GM18861 (cell line): ENCODE results near the gene RNF217.
"Not testable (repeated sequence)": the region's sequence is repeated elsewhere in the genome, so short reads cannot be mapped to it uniquely, and the experiment has no call there.

ENCODE experiments used
- ATAC-seq: cut with Tn5 transposase; IDR thresholded peaks from one replicate; pipeline ENCODE4 v1.9.1; 2021; ENCODE audit not compliant: unreplicated experiment

RNF217 gene

GRCh38 chr6:125050663-125051318 is 88.6 kb downstream of the RNF217 start:
- ATAC-seq = no peak

DNA sequence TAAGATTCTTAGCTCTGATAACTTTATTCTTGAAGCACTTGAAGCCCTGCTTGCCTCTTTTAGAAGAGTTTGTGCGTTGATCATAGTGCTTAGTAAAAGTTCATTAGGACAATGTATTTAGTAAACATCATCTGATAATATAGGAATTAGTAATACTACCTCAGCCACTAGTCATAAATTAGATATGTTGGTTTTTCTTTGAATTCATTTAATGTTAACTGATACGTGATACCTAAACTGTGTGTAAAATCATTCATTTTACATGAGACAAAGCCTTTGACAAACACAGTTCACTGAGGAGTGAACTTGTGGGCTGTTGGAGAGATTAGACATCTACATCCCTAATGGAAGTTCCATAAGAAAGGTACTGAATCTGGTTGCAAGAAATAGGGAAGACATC is 91.6 kb downstream of the RNF217 start:
- no peak for ATAC-seq

DNA sequence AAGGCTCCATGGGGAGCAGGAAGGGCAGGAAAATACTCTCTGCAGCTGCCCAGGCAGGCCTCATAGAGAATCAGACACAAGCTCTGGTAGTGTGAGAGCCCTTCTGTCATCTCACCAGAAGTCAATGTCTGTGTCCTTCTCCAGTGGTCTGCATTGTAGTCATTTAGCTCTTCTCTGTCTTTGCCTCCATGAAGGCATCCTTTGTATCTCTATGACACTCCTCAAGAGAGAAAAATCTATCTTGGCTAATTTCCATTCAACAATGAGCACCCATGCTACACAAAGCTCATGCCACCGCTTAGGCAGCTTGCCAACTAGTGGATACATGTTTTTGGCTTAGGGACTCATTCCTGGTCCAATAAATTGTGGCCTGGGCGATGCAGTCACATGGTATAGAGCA is 92.1 kb downstream of the RNF217 start:
- no peak for ATAC-seq

DNA sequence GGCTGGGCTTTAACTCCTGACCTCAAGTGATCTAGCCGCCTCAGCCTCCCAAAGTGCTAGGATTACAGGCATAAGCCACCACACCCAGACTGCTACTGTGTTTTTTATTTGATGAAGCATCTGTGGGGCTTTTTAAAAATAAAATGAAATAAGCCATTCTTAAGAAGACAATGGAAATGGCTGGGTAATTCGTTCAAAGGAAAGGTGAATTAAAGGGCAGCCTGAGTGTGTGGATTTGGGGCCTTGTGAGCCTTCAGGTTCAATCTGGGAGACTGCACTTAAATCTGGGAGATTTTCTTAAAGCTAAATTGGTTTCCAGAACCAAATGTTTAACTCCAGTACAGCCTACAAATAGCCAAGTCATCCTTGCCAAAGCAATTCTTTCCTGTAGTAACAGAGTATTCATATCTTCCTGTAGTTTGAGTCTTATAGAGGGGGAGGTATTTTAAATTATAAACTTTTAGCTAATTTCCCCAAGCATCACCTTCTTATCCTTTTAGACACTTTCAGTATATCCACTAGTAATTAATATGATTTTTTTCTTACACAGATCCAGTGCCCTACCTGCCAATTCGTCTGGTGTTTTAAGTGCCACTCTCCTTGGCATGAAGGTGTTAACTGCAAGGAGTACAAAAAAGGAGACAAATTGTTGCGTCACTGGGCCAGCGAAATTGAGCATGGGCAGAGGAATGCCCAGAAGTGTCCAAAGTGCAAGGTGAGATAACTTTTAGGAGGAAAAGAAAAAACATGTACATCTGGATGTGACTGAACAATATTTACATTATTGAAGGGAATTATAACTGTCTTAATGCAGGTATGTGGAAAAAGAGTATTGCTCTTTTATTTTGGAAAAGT is 95.4 kb downstream of the RNF217 start:
- no peak for ATAC-seq

DNA sequence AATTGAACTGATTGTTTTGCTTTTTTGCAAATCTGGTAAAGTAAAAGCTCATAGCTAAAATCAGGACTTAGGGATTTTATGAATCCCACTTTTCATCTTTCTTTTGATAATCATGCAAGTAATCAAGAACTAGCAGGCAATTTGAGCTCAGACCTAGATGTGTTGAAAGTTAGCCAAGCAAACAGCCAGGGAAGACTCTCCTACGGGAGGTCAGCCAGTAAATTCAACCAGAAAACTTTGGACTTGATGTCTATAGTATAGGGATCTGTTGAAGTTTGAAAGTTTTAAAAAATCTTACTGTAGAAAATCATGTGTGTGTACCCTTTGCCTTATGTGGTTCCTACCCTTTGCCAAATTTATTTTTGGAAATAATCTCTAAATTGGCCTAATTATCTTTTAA is 96.3 kb downstream of the RNF217 start:
- no peak for ATAC-seq

DNA sequence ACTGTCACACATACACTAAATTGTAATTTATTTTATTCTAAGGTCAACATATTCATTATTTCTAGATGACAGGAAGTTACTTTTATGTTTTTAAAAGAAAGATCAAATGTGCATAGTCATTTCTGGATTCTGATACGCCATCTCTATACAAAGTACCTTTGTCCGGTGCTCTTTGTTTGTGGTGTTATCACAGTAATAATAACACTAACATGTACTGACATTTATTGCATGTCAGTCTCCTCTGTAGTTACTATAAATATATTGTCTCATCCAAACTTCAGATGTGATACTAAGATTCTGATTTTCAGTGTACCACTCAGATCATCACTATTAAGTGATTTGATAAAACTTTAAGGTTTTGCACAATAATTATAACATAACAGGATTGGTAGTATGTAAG is 101.1 kb downstream of the RNF217 start:
- no peak for ATAC-seq

- no peak for ATAC-seq
Measured at GRCh38 chr6:125066140-125066539, 103.9 kb downstream of the RNF217 start.

DNA sequence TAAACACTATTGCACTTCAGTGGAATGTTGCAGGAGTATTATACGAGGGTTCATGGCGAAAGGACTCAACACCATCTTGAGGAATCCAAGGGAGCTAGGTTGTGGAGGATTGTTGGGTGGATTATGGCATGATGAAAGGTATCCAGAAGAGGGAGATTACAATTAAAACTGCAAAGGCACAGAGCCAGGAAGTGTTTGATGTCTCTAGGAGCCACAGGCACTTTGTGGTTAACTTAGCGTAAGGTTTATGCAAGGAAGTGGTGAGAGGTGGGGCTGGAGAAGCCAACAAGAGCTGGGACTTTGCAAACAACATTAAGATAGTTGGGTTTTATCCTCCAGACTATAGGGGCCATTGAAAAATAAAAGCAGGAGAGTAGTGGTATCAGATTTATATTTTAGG is 104.7 kb downstream of the RNF217 start:
- ATAC-seq = no peak

- ATAC-seq = no peak
Measured at GRCh38 chr6:125067552-125067951, 105.3 kb downstream of the RNF217 start.

DNA sequence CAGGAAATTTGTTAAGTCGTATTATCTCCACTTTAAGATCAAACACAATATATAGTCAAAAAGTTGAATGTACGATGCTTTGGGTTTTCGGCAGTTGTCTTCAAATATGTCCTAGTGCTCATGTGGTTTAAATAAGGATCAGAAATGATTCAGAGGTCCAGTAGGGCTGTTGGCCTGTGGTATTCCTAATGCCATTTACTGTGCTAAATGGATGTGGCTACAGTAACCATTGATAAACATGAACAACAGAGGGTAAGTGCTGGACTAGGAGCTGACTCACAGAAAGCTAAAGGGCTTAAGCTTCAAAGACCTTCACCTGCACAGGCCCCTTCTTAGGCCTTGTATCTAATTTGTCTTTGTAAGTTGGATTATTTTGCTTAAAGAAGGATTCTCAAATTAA is 110.8 kb downstream of the RNF217 start:
- no peak for ATAC-seq

- no peak for ATAC-seq
Measured at GRCh38 chr6:125074120-125074519, 111.9 kb downstream of the RNF217 start.

DNA sequence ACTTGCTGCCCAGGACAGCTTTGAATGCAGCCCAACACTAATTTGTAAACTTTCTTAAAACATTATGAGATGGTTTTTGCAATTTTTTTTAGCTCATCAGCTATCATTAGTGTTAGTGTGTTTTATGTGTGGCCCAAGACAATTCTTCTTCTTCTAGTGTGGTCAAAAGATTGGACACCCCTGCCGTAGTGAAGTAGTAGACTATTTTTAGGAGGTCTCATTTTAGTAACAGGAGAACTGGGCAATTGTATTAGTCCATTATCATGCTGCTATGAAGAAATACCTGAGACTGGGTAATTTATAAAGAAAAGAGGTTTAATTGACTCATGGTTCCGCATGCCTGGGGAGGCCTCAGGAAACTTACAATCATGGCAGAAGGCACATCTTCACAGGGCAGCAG is 112.8 kb downstream of the RNF217 start:
- ATAC-seq = not testable (repeated sequence)

DNA sequence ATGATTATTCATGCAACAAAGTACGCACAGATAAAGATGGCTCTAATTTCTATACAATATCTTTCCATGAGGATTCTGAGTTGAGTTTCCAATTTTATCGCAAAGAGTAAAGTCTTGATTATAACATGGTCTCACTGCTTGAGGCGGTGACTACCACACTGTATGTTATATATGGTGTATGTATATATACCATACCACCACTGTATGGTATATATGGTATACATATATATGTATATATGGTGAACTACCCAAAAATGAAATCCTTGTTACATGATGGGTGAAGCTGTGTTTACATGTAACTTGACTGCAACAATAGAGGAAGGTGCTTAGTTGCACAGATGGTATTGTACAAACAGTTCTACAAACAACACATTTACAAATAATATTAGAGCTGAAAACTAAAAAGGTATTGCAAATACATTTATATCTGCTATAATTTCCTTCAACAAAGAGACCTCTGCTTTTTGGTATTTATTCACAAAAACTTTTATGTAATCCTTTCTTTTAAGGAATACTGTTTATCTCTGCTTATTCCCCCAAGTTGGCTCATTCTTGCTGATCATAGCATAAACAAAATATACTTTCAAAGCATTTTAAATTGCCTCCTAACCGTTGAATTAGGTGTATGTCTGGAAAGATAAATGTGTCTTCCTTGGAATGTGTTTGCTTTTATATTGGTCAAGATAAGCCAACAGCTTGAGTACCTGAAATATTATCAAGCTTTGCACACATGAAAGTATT is 113.7 kb downstream of the RNF217 start:
- ATAC-seq = no peak

- ATAC-seq = no peak
Measured at GRCh38 chr6:125076482-125076742, 114.2 kb downstream of the RNF217 start.

DNA sequence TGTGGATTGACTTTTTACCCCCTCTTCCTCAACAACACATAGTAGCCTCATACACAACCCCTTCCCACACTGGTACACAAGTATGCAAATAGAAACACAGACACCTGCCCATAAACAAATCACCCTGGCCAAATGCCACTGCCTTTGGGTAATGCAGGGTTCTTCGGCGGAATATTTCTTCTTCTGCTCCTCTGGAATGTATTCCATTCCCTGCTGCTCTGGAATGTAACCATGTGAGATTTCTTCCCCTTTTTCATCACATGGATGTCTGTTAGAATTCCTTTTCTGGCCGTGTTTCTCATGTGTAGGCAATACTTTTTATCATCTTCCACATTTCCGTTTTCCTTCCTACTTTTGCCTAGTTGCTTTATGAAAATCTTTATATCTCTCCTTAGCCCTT is 115.2 kb downstream of the RNF217 start:
- no peak for ATAC-seq

DNA sequence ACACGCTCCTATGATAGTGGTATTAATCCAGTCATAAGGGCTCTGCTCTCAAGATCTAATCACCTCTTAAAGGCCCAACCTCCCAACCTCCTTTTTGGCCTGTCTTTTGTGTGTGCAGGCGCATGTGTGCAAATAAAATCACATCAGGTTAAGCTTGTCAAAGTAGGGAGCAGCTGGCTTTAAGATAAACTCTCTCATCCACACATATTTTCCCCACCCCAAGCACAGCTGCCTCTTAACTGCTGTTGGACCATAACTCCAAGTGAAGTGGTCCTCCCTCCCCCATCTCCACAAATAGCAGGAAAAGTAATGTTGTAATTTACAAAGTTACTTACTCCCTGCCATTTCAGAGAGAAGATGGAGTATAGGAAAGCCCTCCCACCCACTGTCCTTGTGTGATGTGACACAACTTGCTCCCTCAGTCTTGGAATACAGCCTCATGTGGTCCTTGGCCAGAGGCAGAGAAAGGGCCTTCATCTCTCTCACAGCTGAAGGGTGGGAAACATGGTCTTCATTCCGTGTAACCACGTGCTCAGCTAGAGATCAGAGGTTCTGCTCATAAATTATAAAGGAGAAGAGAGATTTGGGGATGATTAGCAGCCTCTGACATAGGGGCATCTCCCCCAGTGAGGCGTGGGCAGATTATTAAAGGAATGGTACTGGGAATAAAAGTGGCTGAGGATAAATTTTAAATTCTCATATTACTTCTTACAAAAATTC is 116.5 kb downstream of the RNF217 start:
- no peak for ATAC-seq

DNA sequence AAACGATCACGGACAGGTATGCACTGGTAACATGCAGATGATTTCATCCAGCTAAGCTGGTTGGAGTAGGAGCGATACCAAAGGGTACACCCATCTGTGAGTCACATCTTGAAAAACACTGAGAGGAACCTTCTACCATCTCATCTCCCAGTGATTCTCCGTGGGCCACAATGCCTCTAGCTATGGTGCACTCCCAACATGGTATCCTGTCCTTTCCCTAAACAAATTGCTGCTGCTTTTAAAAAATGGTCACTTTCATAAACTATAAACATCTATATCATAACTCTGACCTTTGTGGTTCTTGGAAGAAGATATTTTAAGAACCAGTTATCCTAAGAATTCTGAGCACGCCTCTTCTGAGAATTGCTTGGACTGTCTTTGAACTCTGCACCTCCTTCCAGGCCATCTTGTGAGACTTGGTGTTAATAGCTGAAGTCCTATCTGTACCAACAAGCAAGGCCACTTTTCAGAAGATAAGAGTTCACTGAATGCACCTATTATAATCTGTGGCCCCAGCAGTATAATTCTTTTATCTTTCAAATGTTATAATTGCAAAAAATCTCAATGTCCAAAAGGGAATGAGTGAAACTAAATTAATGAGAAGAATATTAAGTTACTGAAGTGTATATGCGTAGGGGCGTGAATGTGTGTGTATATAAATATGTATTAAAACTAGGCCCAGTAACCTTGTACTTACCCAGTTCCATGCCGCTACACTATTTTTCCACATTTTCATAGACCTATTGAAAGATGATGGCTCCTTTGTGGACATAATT is 120.9 kb downstream of the RNF217 start:
- ATAC-seq = no peak

DNA sequence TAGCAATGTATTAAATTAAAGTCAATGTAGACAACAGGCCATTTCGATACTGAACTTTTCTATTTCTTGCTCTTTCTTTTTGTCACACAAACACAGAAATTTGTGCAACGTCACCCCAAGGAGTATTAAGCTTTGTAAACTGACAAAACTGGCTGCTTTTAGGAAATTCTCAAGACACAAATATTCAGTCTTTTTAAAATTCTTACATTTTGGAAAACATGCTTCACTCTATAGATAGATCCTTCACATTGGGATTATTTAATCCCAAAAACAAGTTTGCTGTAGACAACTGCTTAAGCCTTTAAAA is 121.4 kb downstream of the RNF217 start:
- no peak for ATAC-seq

GRCh38 chr6:125086716-125087115 is 124.5 kb downstream of the RNF217 start:
- no peak for ATAC-seq

DNA sequence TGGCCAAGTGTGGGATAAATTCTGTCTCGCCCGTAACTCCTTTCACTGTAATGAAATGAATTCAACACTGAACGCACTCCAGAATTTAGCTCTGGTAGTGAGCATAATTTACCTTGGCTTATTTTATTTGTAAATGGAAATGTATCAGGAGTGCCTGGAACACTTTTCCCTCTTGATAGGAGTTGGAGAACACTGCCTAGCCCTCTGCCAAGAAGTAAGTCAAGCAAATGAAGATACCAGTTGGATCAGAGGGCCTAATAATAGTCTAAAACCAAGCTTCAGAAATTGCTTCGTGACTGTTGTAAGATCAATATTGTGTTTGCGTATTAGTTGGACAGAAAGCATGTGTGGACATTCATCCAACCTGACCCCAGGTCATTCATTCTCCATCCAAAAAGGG is 126.7 kb downstream of the RNF217 start:
- no peak for ATAC-seq

DNA sequence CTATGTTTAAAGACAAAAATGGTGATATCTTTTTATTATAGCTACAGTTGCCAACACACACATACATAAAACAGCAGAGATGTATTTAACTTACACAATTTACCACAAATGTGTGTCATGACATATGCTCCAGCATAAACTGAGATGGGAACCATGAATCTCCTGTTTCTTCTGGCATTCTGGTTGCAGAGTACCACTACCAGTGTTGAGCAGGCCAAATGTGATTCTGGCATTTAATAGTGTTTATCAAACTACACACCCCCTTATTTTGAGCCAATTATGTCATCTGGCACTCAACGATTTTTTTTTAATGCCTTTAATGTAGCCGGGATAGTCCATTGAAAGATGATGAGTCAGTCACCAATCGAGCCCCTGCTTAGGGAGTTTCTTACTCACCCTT is 132.3 kb downstream of the RNF217 start:
- ATAC-seq = no peak
